ENCODE data around the gene ZDHHC5. TPM values are rescaled to one million over a fixed set of nuclear protein-coding genes. Genes with fewer than 3 reads are reported as not detected.

The ZDHHC5 gene
- total and polyA plus RNA-seq, 9 donors: 19.9 to 62.6 (median 39.9) TPM

- H3K36me3 ChIP-seq: no peaks in the 10 kb centered on the region
Measured at GRCh38 chr11:57622263-57622662, 45.7 kb upstream of the ZDHHC5 start.

GRCh38 chr11:57624864-57625263 lies 43.0 kb upstream of the ZDHHC5 start:
- H3K9me3 ChIP-seq: no peaks in the 10 kb centered on the region
- 80 to 87% (median 84%) methylated on average over 2 of the region's 2 CpGs for WGBS, 3 donors
- TF ChIP-seq CTCF (IDR thresholded peaks at IDR 0.05): no peak
- no peak for TF ChIP-seq POLR2A (IDR thresholded peaks at IDR 0.05)
- no peak for TF ChIP-seq EP300 (IDR thresholded peaks at IDR 0.05)
- H3K27ac ChIP-seq: no peak overlapping the region
- no peaks in the 10 kb centered on the region for H3K36me3 ChIP-seq
- no peak for DNase-seq
- H3K27me3 ChIP-seq: no peaks in the 10 kb centered on the region
- H3K4me3 ChIP-seq: no peak overlapping the region
- H3K4me1 ChIP-seq (ENCODE audit: insufficient read depth): no peaks in the 10 kb centered on the region
- intact Hi-C loops (cut with DNase I): no loop called here

More at GRCh38 chr11:57622263-57622662, 45.7 kb upstream of the ZDHHC5 start:
- H3K9me3 ChIP-seq: no peaks in the 10 kb centered on the region
- intact Hi-C loops (cut with DNase I): no loop called here
- 51 to 65% (median 57%) methylated on average over 3 of the region's 3 CpGs for WGBS, 3 donors
- H3K27me3 ChIP-seq: no peaks in the 10 kb centered on the region
- no peak overlapping the region for H3K4me3 ChIP-seq
- TF ChIP-seq EP300 (IDR thresholded peaks at IDR 0.05) (no peak), CTCF (IDR thresholded peaks at IDR 0.05) (no peak), POLR2A (IDR thresholded peaks at IDR 0.05) (no peak)
- DNase-seq: no peak
- H3K27ac ChIP-seq: no peak overlapping the region
- no peaks in the 10 kb centered on the region for H3K4me1 ChIP-seq (ENCODE audit: insufficient read depth)

GRCh38 chr11:57626895-57627294 lies 41.0 kb upstream of the ZDHHC5 start:
- TF ChIP-seq CTCF (IDR thresholded peaks at IDR 0.05): no peak
- TF ChIP-seq EP300 (IDR thresholded peaks at IDR 0.05): no peak
- TF ChIP-seq POLR2A (IDR thresholded peaks at IDR 0.05): no peak
- Histone ChIP-seq H3K4me1 (ENCODE audit: insufficient read depth) (no peaks in the 10 kb centered on the region), H3K36me3 (no peaks in the 10 kb centered on the region), H3K9me3 (no peaks in the 10 kb centered on the region), H3K4me3 (no peak overlapping the region), H3K27ac (no peak overlapping the region), H3K27me3 (no peaks in the 10 kb centered on the region)
- intact Hi-C loops (cut with DNase I): no loop called here
- no peak for DNase-seq
- WGBS, 3 donors: 39 to 65% (median 43%) methylated on average over 1 of the region's 1 CpG

- TF ChIP-seq CTCF (IDR thresholded peaks at IDR 0.05) (no peak), POLR2A (IDR thresholded peaks at IDR 0.05) (no peak), EP300 (IDR thresholded peaks at IDR 0.05) (no peak)
- H3K4me3 ChIP-seq: no peak overlapping the region
- H3K4me1 ChIP-seq (ENCODE audit: insufficient read depth): no peaks in the 10 kb centered on the region
- no peak for DNase-seq
- intact Hi-C loops (cut with DNase I): no loop called here
- no peak overlapping the region for H3K27ac ChIP-seq
- WGBS, 3 donors: 43 to 63% (median 45%) methylated on average over 2 of the region's 2 CpGs
- H3K36me3 ChIP-seq: no peaks in the 10 kb centered on the region
- H3K27me3 ChIP-seq: no peaks in the 10 kb centered on the region
- H3K9me3 ChIP-seq: no peaks in the 10 kb centered on the region
Measured at GRCh38 chr11:57630171-57630570, 37.7 kb upstream of the ZDHHC5 start.
